Smooth muscle cell (in vitro differentiated cells): ENCODE results near the gene DR1. TPM values are rescaled to one million over a fixed set of nuclear protein-coding genes. Genes with fewer than 3 reads are reported as not detected.

ENCODE experiments used
- DNase-seq: peaks from one replicate; lab custom pipeline; 2025; ENCODE audit not compliant: unreplicated experiment; lab: John Stamatoyannopoulos, UW
- H2AFZ ChIP-seq: fragments of 200-600 bp; sonication (generic); 2 replicates; pipeline ENCODE4 v1.6.0; 2016; ENCODE audit warnings: antibody characterized with exemption, low read depth, mild to moderate bottlenecking
- H3F3A ChIP-seq: fragments of 200-600 bp; sonication (generic); 2 replicates; pipeline ENCODE4 v1.6.0; 2017; ENCODE audit warnings: antibody characterized with exemption, low read depth
- H3K27ac ChIP-seq: fragments of 200-600 bp; sonication (generic); 2 replicates; pipeline ENCODE4 v1.5.1; 2016; ENCODE audit warnings: low read depth, mild to moderate bottlenecking
- H3K27me3 ChIP-seq: fragments of 200-600 bp; sonication (generic); 2 replicates; pipeline ENCODE4 v1.6.1; 2016; ENCODE audit warnings: low read depth, mild to moderate bottlenecking
- H3K36me3 ChIP-seq: fragments of 200-600 bp; sonication (generic); 2 replicates; pipeline ENCODE4 v1.5.1; 2016; ENCODE audit warnings: low read depth
- H3K4me1 ChIP-seq: fragments of 200-600 bp; sonication (generic); 2 replicates; pipeline ENCODE4 v1.5.1; 2016; ENCODE audit warnings: low read depth
- H3K4me2 ChIP-seq: fragments of 200-600 bp; sonication (generic); 2 replicates; pipeline ENCODE4 v1.6.0; 2016; ENCODE audit warnings: mild to moderate bottlenecking
- H3K4me3 ChIP-seq: fragments of 200-600 bp; sonication (generic); 2 replicates; pipeline ENCODE4 v1.5.1; 2016; ENCODE audit warnings: mild to moderate bottlenecking
- H3K79me2 ChIP-seq: fragments of 200-600 bp; sonication (generic); 2 replicates; pipeline ENCODE4 v1.6.0; 2016; ENCODE audit warnings: low read depth, mild to moderate bottlenecking
- H3K9ac ChIP-seq: fragments of 200-600 bp; sonication (generic); 2 replicates; pipeline ENCODE4 v1.6.0; 2016; ENCODE audit warnings: low read depth
- H3K9me3 ChIP-seq: fragments of 200-600 bp; sonication (generic); replicated peaks from 2 replicates; pipeline ENCODE4 v1.5.1; 2016; ENCODE audit warnings: low read depth
- H4K20me1 ChIP-seq: fragments of 200-600 bp; sonication (generic); 2 replicates; pipeline ENCODE4 v1.6.0; 2016; ENCODE audit warnings: low read depth
- CTCF ChIP-seq: fragments of 200-600 bp; sonication (generic); IDR thresholded peaks from 2 replicates; pipeline ENCODE4 v1.5.1; 2017; ENCODE audit warnings: borderline replicate concordance, mild to moderate bottlenecking, antibody characterized with exemption; ENCODE audit not compliant: insufficient read depth, poor library complexity, severe bottlenecking
- WGBS: methylation state at CpG from one replicate; pipeline ENCODE4 v1.1.7; 2016; ENCODE audit warnings: low lambda C conversion rate; 5-methylcytosine and 5-hydroxymethylcytosine counted together
- polyA plus RNA-seq: library from polyadenylated mRNA; unstranded; fragments of >200 nt; fragmentation: Nextera tagmentation; extraction: Ambion mirVana; gene quantifications from 2 replicates; pipeline ENCODE4 v1.2.1, GENCODE V29; 2016
- total RNA-seq: library from RNA; depleted of rRNA; stranded (reverse); fragments of >200 nt; gene quantifications from 2 replicates; pipeline ENCODE4 v1.2.3, GENCODE V29; 2014

Gene DR1
- total and polyA plus RNA-seq, 2 experiments from 2014 or later, result 33.8 to 63.4 TPM

- Histone ChIP-seq H3K9me3 (no peaks in the 10 kb centered on the region), H3K4me1 (no peaks in the 10 kb centered on the region), H3K27me3 (no peaks in the 10 kb centered on the region), H2AFZ (no peak overlapping the region), H3K9ac (no peak overlapping the region), H3K4me3 (no peak overlapping the region), H3K4me2 (no peak overlapping the region), H3K27ac (no peak overlapping the region), H3K79me2 (no peaks in the 10 kb centered on the region), H4K20me1 (no peaks in the 10 kb centered on the region), H3F3A (no peaks in the 10 kb centered on the region), H3K36me3 (no peaks in the 10 kb centered on the region)
- no peak for TF ChIP-seq CTCF
- no peak for DNase-seq
Observed at GRCh38 chr1:93399781-93400180, 54.1 kb downstream of the DR1 start.

- DNase-seq, result no peak
- H3K27ac ChIP-seq, result no peak overlapping the region
- no peak overlapping the region for H3K4me2 ChIP-seq
- no peak for TF ChIP-seq CTCF
- no peaks in the 10 kb centered on the region for H3K9me3 ChIP-seq
- WGBS, result 89% methylated on average over 4 of the region's 4 CpGs
- no peaks in the 10 kb centered on the region for H3K79me2 ChIP-seq
- H2AFZ ChIP-seq, result no peak overlapping the region
- H3K9ac ChIP-seq, result no peak overlapping the region
- H3K36me3 ChIP-seq, result no peaks in the 10 kb centered on the region
- H3K4me3 ChIP-seq, result no peak overlapping the region
- H4K20me1 ChIP-seq, result no peaks in the 10 kb centered on the region
- H3F3A ChIP-seq, result no peaks in the 10 kb centered on the region
- no peaks in the 10 kb centered on the region for H3K4me1 ChIP-seq
- no peaks in the 10 kb centered on the region for H3K27me3 ChIP-seq
Observed at GRCh38 chr1:93408203-93408602, 62.5 kb downstream of the DR1 start.

- Histone ChIP-seq H3K4me3 (no peak overlapping the region), H3K36me3 (no peaks in the 10 kb centered on the region), H3K27me3 (no peaks in the 10 kb centered on the region), H2AFZ (no peak overlapping the region), H3K27ac (no peak overlapping the region), H3K4me2 (no peak overlapping the region), H3K79me2 (no peaks in the 10 kb centered on the region), H3K4me1 (no peaks in the 10 kb centered on the region), H4K20me1 (no peaks in the 10 kb centered on the region), H3F3A (no peaks in the 10 kb centered on the region), H3K9me3 (no peaks in the 10 kb centered on the region), H3K9ac (no peak overlapping the region)
- WGBS, result 60% methylated on average over 2 of the region's 2 CpGs
- DNase-seq, result no peak
- TF ChIP-seq CTCF, result no peak
Observed at GRCh38 chr1:93411000-93411399, 65.3 kb downstream of the DR1 start.

- TF ChIP-seq CTCF, result no peak
- H3K4me1 ChIP-seq, result no peaks in the 10 kb centered on the region
- no peak overlapping the region for H3K4me3 ChIP-seq
- H4K20me1 ChIP-seq, result no peaks in the 10 kb centered on the region
- no peaks in the 10 kb centered on the region for H3F3A ChIP-seq
- no peaks in the 10 kb centered on the region for H3K36me3 ChIP-seq
- H2AFZ ChIP-seq, result no peak overlapping the region
- H3K27ac ChIP-seq, result no peak overlapping the region
- H3K9me3 ChIP-seq, result no peaks in the 10 kb centered on the region
- no peak overlapping the region for H3K9ac ChIP-seq
- H3K4me2 ChIP-seq, result no peak overlapping the region
- 89% methylated on average over 3 of the region's 3 CpGs for WGBS
- no peaks in the 10 kb centered on the region for H3K79me2 ChIP-seq
- no peak for DNase-seq
- H3K27me3 ChIP-seq, result no peaks in the 10 kb centered on the region
Observed at GRCh38 chr1:93414749-93415148, 69.0 kb downstream of the DR1 start.
